ENCODE measurements around the gene JMY. TPM values are rescaled to one million over a fixed set of nuclear protein-coding genes. Genes with fewer than 3 reads are reported as not detected.

JMY gene
- total RNA-seq, 4 donors from 2014 or later = 33.2 to 64.2 (median 43.2) TPM

DNA sequence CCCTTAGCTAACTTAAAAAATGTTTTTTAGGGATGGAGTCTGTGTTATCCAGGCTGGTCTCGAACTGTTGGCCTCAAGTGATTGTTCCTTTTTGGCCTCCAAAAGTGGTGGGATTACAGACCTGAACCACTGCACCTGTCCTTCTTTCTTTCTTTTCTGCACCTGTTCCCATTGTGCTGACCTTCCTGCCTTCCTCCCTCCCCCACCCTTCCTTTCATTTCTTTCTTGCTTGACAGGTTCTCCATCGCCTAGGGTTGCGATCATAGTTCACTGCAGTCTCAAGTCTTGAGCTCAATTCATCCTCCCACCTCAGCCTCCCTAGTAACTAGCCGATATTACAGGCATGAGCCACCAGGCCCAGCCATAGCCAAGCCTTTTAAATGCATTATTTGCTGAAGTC lies 20.6 kb downstream of the JMY start:
- 95% methylated on average over 4 of the region's 4 CpGs for WGBS
- H3K27me3 ChIP-seq = no peaks in the 10 kb centered on the region
- DNase-seq (ENCODE audit: extremely low spot score) = no peak
- H3K27ac ChIP-seq (replicated peaks in 1 of 4) = no peak overlapping the region
- H3K4me3 ChIP-seq = no peak overlapping the region
- TF ChIP-seq POLR2A (IDR thresholded peaks at IDR 0.05; ENCODE audit: low read depth) (no peak), EP300 (IDR thresholded peaks at IDR 0.05) (no peak), POLR2AphosphoS5 (IDR thresholded peaks at IDR 0.05) (no peak)
- TF ChIP-seq, protein P1, sequence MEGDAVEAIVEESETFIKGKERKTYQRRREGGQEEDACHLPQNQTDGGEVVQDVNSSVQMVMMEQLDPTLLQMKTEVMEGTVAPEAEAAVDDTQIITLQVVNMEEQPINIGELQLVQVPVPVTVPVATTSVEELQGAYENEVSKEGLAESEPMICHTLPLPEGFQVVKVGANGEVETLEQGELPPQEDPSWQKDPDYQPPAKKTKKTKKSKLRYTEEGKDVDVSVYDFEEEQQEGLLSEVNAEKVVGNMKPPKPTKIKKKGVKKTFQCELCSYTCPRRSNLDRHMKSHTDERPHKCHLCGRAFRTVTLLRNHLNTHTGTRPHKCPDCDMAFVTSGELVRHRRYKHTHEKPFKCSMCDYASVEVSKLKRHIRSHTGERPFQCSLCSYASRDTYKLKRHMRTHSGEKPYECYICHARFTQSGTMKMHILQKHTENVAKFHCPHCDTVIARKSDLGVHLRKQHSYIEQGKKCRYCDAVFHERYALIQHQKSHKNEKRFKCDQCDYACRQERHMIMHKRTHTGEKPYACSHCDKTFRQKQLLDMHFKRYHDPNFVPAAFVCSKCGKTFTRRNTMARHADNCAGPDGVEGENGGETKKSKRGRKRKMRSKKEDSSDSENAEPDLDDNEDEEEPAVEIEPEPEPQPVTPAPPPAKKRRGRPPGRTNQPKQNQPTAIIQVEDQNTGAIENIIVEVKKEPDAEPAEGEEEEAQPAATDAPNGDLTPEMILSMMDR (IDR thresholded peaks at IDR 0.05) = no peak
- H3K9me3 ChIP-seq = no peaks in the 10 kb centered on the region
- H3K36me3 ChIP-seq = no peaks in the 10 kb centered on the region
- H3K4me1 ChIP-seq = peaks cover 7 to 56% (median 34%) of the 10 kb centered on the region in 4 donors
- intact Hi-C loops (cut with DNase I) = no loop called here

GRCh38 chr5:79257314-79257713 lies 21.4 kb downstream of the JMY start:
- intact Hi-C loops (cut with DNase I) = no loop called here
- peaks cover 7 to 56% (median 37%) of the 10 kb centered on the region in 4 donors for H3K4me1 ChIP-seq

DNA sequence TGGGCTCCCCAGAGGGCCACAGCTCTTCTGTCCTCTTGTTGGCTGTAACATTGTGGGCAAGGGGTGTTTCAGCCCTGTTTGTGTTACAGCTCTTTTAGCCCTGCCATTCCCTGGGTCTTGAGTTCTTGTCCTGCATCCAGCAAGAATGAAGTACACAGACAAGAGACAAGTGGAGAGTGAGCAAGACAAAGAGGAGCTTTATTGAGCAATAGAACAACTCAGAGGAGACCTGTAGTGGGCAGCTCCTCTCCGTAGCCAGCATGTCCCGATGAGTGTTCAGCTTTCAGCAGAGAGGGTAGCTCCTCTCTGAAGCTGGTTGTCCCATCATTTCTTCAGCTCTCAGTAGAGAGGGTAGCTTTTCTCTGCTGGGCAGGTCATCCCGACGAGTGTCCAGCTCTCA lies 22.9 kb downstream of the JMY start:
- 85% methylated on average over 2 of the region's 4 CpGs for WGBS
- TF ChIP-seq EP300 (IDR thresholded peaks at IDR 0.05) = no peak
- TF ChIP-seq POLR2AphosphoS5 (IDR thresholded peaks at IDR 0.05) = no peak
- TF ChIP-seq POLR2A (IDR thresholded peaks at IDR 0.05; ENCODE audit: low read depth) = no peak
- TF ChIP-seq, protein P1 (IDR thresholded peaks at IDR 0.05) = no peak
- no peaks in the 10 kb centered on the region for H3K9me3 ChIP-seq
- H3K36me3 ChIP-seq = peaks cover 0 to 6% (median 2%) of the 10 kb centered on the region in 4 donors
- H3K27ac ChIP-seq (replicated peaks in 1 of 4) = no peak overlapping the region
- intact Hi-C loops (cut with DNase I) = no loop called here
- peaks cover 7 to 55% (median 37%) of the 10 kb centered on the region in 4 donors for H3K4me1 ChIP-seq
- H3K4me3 ChIP-seq = no peak overlapping the region
- DNase-seq (ENCODE audit: extremely low spot score) = no peak
- no peaks in the 10 kb centered on the region for H3K27me3 ChIP-seq

More at GRCh38 chr5:79257314-79257713, 21.4 kb downstream of the JMY start:
- TF ChIP-seq, protein P1 (IDR thresholded peaks at IDR 0.05) = no peak
- TF ChIP-seq POLR2AphosphoS5 (IDR thresholded peaks at IDR 0.05) = no peak
- TF ChIP-seq POLR2A (IDR thresholded peaks at IDR 0.05; ENCODE audit: low read depth) = no peak
- TF ChIP-seq EP300 (IDR thresholded peaks at IDR 0.05) = no peak
- no peaks in the 10 kb centered on the region for H3K9me3 ChIP-seq
- WGBS = 94% methylated on average over 6 of the region's 6 CpGs
- H3K27ac ChIP-seq (replicated peaks in 1 of 4) = no peak overlapping the region
- H3K36me3 ChIP-seq = no peaks in the 10 kb centered on the region
- H3K27me3 ChIP-seq = no peaks in the 10 kb centered on the region
- DNase-seq (ENCODE audit: extremely low spot score) = no peak
- H3K4me3 ChIP-seq = no peak overlapping the region

DNA sequence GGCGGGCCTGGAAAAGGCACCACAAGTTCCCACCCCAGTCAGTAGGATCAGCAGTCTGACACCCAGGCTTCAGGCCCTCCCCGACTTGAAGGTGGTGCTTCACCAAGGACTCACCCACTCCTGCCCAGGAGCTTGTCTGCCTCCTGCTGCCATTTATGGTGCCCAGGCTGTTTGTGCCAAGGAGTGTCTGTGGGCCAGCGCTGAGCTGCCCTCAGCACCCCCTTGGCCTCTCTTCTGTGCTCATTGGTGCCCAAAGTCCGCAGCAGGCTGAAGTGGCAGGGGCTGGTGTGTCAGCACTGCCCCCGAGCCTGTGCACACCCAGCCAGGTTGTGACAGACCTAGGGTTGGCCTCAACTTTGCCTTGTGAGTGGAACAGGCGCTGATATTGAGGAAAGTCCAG lies 23.5 kb downstream of the JMY start:
- Histone ChIP-seq H3K9me3 (no peaks in the 10 kb centered on the region), H3K4me3 (no peak overlapping the region), H3K36me3 (peaks cover 0 to 7% (median 2%) of the 10 kb centered on the region in 4 donors), H3K27ac (replicated peaks in 1 of 4) (no peak overlapping the region), H3K4me1 (peaks cover 7 to 49% (median 32%) of the 10 kb centered on the region in 4 donors), H3K27me3 (no peaks in the 10 kb centered on the region)
- intact Hi-C loops (cut with DNase I) = no loop called here
- 100% methylated on average over 5 of the region's 6 CpGs for WGBS
- DNase-seq (ENCODE audit: extremely low spot score) = no peak
- TF ChIP-seq POLR2A (IDR thresholded peaks at IDR 0.05; ENCODE audit: low read depth) (no peak), POLR2AphosphoS5 (IDR thresholded peaks at IDR 0.05) (no peak), EP300 (IDR thresholded peaks at IDR 0.05) (no peak)
- TF ChIP-seq, protein P1 (IDR thresholded peaks at IDR 0.05) = no peak

- TF ChIP-seq POLR2A (IDR thresholded peaks at IDR 0.05; ENCODE audit: low read depth) = no peak
- TF ChIP-seq POLR2AphosphoS5 (IDR thresholded peaks at IDR 0.05) = no peak
- TF ChIP-seq, protein P1 (IDR thresholded peaks at IDR 0.05) = no peak
- no peak for TF ChIP-seq EP300 (IDR thresholded peaks at IDR 0.05)
- Histone ChIP-seq H3K36me3 (peaks cover 0 to 7% (median 2%) of the 10 kb centered on the region in 4 donors), H3K27me3 (no peaks in the 10 kb centered on the region), H3K9me3 (no peaks in the 10 kb centered on the region), H3K27ac (replicated peaks in 1 of 4) (no peak overlapping the region), H3K4me1 (peaks cover 7 to 45% (median 28%) of the 10 kb centered on the region in 4 donors), H3K4me3 (no peak overlapping the region)
- 100% methylated on average over 3 of the region's 6 CpGs for WGBS
- intact Hi-C loops (cut with DNase I) = no loop called here
- DNase-seq (ENCODE audit: extremely low spot score) = no peak
Measured at GRCh38 chr5:79259810-79260209, 23.9 kb downstream of the JMY start.

All from esophagus muscularis mucosa (tissue), 4 donors.